HCT116 (cell line): ENCODE measurements around the gene KCNAB2. TPM values are rescaled to one million over a fixed set of nuclear protein-coding genes. Genes with fewer than 3 reads are reported as not detected.
A peak's percentile ranks its signal among the peaks of the same experiment; 100 is the strongest.

ENCODE experiments used
- ATAC-seq: fragments of 200-7000 bp; cut with Tn5 transposase; 2 replicates; pipeline ENCODE4 v1.9.1; 2020; ENCODE audit warnings: mild to moderate bottlenecking, moderate library complexity
- BruUV-seq: library from RNA; stranded (reverse); fragments of 400-500 nt; replicated peaks from 2 replicates; lab custom pipeline; 2021; lab: Mats Ljungman, UMichigan
- CTCF ChIA-PET: fragments of 300-600 bp; sonication (Branson Sonifier 250); formaldehyde crosslinking; loops from one replicate; lab custom pipeline; 2021; ENCODE audit warnings: antibody characterized with exemption; lab: Charles Lee
- POLR2A ChIA-PET: fragments of 300-600, 350-600 bp; sonication (Branson Sonifier 250); formaldehyde crosslinking; loops from one replicate; lab custom pipeline; 2021; ENCODE audit warnings: antibody characterized with exemption; lab: Charles Lee
- RAD21 ChIA-PET, 2 experiments: fragments of 300-600 bp; sonication (Branson Sonifier 250); formaldehyde crosslinking; loops; one replicate each; lab custom pipeline; 2023; ENCODE audit warnings: low total read pairs in 2 of 2; ENCODE audit not compliant: uncharacterized antibody in 2 of 2, unreplicated experiment in 2 of 2, low non-redundant PET in 1 of 2; lab: Charles Lee
- DNase-seq: peaks from one replicate; pipeline ENCODE4 v3.0.0-alpha.2; 2010; ENCODE audit warnings: low read depth, low spot score
- H2AFZ ChIP-seq: fragments of 200-600 bp; shearing (Covaris generic), sonication (generic); 2 replicates; pipeline ENCODE4 v1.6.1; 2017; ENCODE audit warnings: low read depth, mixed run types, mixed read lengths, antibody characterized with exemption, low read length; ENCODE audit not compliant: poor library complexity, severe bottlenecking
- H3K27ac ChIP-seq: 2 replicates; pipeline ENCODE4 v1.5.1; 2012; ENCODE audit warnings: low read depth, low read length
- H3K27me3 ChIP-seq: fragments of 200-600 bp; sonication (generic); 2 replicates; pipeline ENCODE4 v1.6.1; 2016; ENCODE audit warnings: mixed run types, low read length, mixed read lengths; ENCODE audit not compliant: insufficient read depth
- H3K36me3 ChIP-seq, 2 experiments: fragments of 200-500 bp in 1 of 2; fragments of 200-600 bp in 1 of 2; sonication (Bioruptor generic) in 1 of 2; sonication (generic) in 1 of 2; 2 replicates each; pipeline versions ENCODE4 v1.5.1 to v1.6.1; 2014 to 2016; ENCODE audit warnings: low read length in 2 of 2, inconsistent platforms in 1 of 2, mixed read lengths in 1 of 2, mixed run types in 1 of 2; ENCODE audit not compliant: insufficient read depth in 2 of 2, control insufficient read depth in 1 of 2
- H3K4me1 ChIP-seq, 2 experiments: fragments of 200-600 bp in 1 of 2; sonication (generic) in 1 of 2; 2 replicates each; pipeline versions ENCODE4 v1.5.1 to v1.6.1; 2012 to 2017; ENCODE audit warnings: low read length in 2 of 2, inconsistent platforms in 1 of 2, mild to moderate bottlenecking in 1 of 2, mixed read lengths in 1 of 2, mixed run types in 1 of 2, moderate library complexity in 1 of 2; ENCODE audit not compliant: insufficient read depth in 2 of 2, control insufficient read depth in 1 of 2
- H3K4me2 ChIP-seq: fragments of 200-600 bp; sonication (generic); 2 replicates; pipeline ENCODE4 v1.6.1; 2017; ENCODE audit warnings: mixed run types, low read length, mixed read lengths
- H3K4me3 ChIP-seq, 2 experiments: fragments of 200-600 bp in 1 of 2; sonication (generic) in 1 of 2; replicated peaks in 1 of 2; 2 replicates each; pipeline ENCODE4 v1.5.1; 2011 to 2016; ENCODE audit warnings: low read length in 2 of 2, control low read depth in 1 of 2, low read depth in 1 of 2, mild to moderate bottlenecking in 1 of 2, mixed read lengths in 1 of 2, mixed run types in 1 of 2
- H3K79me2 ChIP-seq: fragments of 200-600 bp; sonication (generic); 2 replicates; pipeline ENCODE4 v1.6.1; 2017; ENCODE audit warnings: mild to moderate bottlenecking, mixed run types, low read length, moderate library complexity, mixed read lengths; ENCODE audit not compliant: insufficient read depth
- H3K9ac ChIP-seq: fragments of 200-600 bp; sonication (generic); 2 replicates; pipeline ENCODE4 v1.6.1; 2016; ENCODE audit warnings: low read length, mixed read lengths
- H3K9me2 ChIP-seq: fragments of 200-600 bp; sonication (generic), shearing (Covaris generic); 2 replicates; pipeline ENCODE4 v1.6.1; 2017; ENCODE audit warnings: mixed run types, mild to moderate bottlenecking, moderate library complexity; ENCODE audit not compliant: insufficient read depth
- H3K9me3 ChIP-seq, 2 experiments: fragments of 200-500 bp in 1 of 2; fragments of 200-600 bp in 1 of 2; sonication (Bioruptor generic) in 1 of 2; sonication (generic) in 1 of 2; 2 replicates each; pipeline ENCODE4 v1.6.1; 2014 to 2017; ENCODE audit warnings: low read length in 2 of 2, mixed read lengths in 2 of 2, inconsistent platforms in 1 of 2, low read depth in 1 of 2, mild to moderate bottlenecking in 1 of 2, mixed run types in 1 of 2, moderate library complexity in 1 of 2; ENCODE audit not compliant: control insufficient read depth in 1 of 2, insufficient read depth in 1 of 2
- H4K20me1 ChIP-seq: fragments of 200-600 bp; sonication (generic), shearing (Covaris generic); 2 replicates; pipeline ENCODE4 v1.6.1; 2017; ENCODE audit warnings: mixed run types, mild to moderate bottlenecking, moderate library complexity; ENCODE audit not compliant: insufficient read depth
- CBX3 ChIP-seq: IDR thresholded peaks from 2 replicates; pipeline ENCODE4 v1.6.1; 2012; ENCODE audit warnings: low read depth
- EGR1 ChIP-seq: IDR thresholded peaks from 2 replicates; pipeline ENCODE4 v1.6.1; 2012; ENCODE audit warnings: low read depth
- ELF1 ChIP-seq: IDR thresholded peaks from 2 replicates; pipeline ENCODE4 v1.6.1; 2012; ENCODE audit warnings: low read depth, borderline replicate concordance
- EZH2phosphoT487 ChIP-seq: fragments of 200-600 bp; IDR thresholded peaks from 2 replicates; pipeline ENCODE4 v1.6.1; 2018; ENCODE audit warnings: antibody characterized with exemption, borderline replicate concordance
- FOSL1 ChIP-seq: IDR thresholded peaks from 2 replicates; pipeline ENCODE4 v1.6.1; 2012; ENCODE audit warnings: low read depth
- POLR2A ChIP-seq: IDR thresholded peaks from 2 replicates; pipeline ENCODE4 v1.7.0; 2011; ENCODE audit warnings: borderline replicate concordance; ENCODE audit not compliant: insufficient read depth, insufficient read length; ENCODE audit errors: extremely low read depth
- POLR2AphosphoS5 ChIP-seq: IDR thresholded peaks from 2 replicates; pipeline ENCODE4 v1.6.1; 2011; ENCODE audit warnings: mild to moderate bottlenecking, low read depth, low read length, moderate library complexity
- RAD21 ChIP-seq: IDR thresholded peaks from 2 replicates; pipeline ENCODE4 v1.6.1; 2012; ENCODE audit warnings: low read depth, mild to moderate bottlenecking
- SIN3A ChIP-seq: IDR thresholded peaks from 2 replicates; pipeline ENCODE4 v1.6.1; 2012; ENCODE audit warnings: low read depth
- SP1 ChIP-seq: IDR thresholded peaks from 2 replicates; pipeline ENCODE4 v1.6.1; 2012; ENCODE audit warnings: low read depth
- SRF ChIP-seq: IDR thresholded peaks from 2 replicates; pipeline ENCODE4 v1.6.1; 2012; ENCODE audit warnings: low read depth
- TCF7L2 ChIP-seq: IDR thresholded peaks from 2 replicates; pipeline ENCODE4 v1.7.0; 2011; ENCODE audit warnings: borderline replicate concordance, inconsistent platforms; ENCODE audit not compliant: insufficient read depth, insufficient read length; ENCODE audit errors: extremely low read depth
- YY1 ChIP-seq: IDR thresholded peaks from 2 replicates; pipeline ENCODE4 v1.6.1; 2011; ENCODE audit warnings: low read length, low read depth, moderate library complexity, mild to moderate bottlenecking; ENCODE audit not compliant: insufficient replicate concordance; ENCODE audit errors: extremely low read depth
- ZFX ChIP-seq: fragments of 450-650 bp; IDR thresholded peaks from 2 replicates; pipeline ENCODE4 v1.6.1; 2017
- intact Hi-C: fragments of 100-400 bp; cut with micrococcal nuclease; formaldehyde crosslinking; loops from 2 replicates; pipeline ENCODE4 v1.10.0; 2022
- total RNA-seq: library from RNA; stranded (reverse); gene quantifications from one replicate; pipeline ENCODE4 v1.2.1, GENCODE V29; 2021; ENCODE audit not compliant: unreplicated experiment
- TF ChIP-seq, protein P1 (sequence below): IDR thresholded peaks from 2 replicates; pipeline ENCODE4 v1.6.1; 2012
- TF ChIP-seq, protein P2 (sequence below): IDR thresholded peaks from 2 replicates; pipeline ENCODE4 v1.6.1; 2012; ENCODE audit warnings: low read depth

The KCNAB2 gene
- total RNA-seq, 1 experiment from 2014 or later = 18.1 TPM

DNA sequence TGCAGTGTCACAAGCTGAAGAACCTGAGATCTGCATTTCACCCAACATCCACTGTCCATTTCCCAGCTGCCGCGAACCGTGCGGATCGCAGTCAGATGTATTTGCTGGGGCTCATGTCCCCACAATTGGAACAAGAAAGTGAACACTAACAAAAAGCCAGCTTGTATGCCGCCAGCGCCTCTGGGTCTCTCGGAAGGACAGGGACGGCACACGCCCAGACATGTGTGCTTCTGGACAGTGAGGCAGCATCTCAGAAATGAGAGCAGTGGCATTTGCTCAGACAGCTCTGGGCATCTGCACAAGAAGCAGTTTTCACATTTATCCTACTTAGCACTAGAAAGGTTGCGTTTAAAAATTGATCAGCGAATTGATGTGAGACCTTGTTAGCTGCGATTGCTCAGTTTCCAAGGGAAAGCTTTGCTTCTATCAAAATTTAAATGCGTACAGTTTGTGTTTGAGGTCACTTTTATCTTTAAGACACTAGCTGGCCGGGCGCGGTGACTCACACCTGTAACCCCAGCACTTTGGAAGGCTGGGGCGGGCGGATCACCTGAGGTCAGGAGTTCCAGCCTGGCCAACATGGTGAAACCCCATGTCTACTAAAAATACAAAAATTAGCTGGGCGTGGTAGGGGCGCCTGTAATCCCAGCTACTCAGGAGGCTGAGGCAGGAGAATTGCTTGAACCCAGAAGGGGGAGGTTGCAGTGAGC is 28.7 kb downstream of the KCNAB2 start:
- BruUV-seq = no TSS peak
- no peak overlapping the region for H3K9ac ChIP-seq

DNA sequence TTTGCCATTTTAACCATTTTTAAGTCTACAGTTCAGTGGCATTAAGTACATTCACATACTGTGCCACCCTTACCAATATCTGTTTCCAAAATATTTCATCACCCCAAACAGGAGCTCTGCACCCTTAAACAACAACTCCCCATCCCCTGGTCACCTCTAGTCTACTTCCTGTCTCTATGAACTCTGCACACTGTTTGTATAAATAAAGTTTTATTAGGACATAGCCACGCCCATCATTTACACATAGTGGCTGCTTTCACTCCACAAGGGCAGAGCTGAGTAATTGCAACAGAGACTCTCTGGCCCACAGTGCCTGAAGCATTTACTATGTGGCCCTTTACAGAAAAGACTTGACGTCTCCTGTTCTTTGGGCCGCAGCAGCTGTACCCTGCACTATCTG is 30.1 kb downstream of the KCNAB2 start:
- TSS peak; percentile 42 for BruUV-seq

More for the DNA sequence above, 28.7 kb downstream of the KCNAB2 start:
- H3K79me2 ChIP-seq = no peaks in the 10 kb centered on the region
- intact Hi-C loops = no loop called here
- H3K9me2 ChIP-seq = no peaks in the 10 kb centered on the region
- no peaks in the 10 kb centered on the region for H3K27me3 ChIP-seq
- DNase-seq (no peak), ATAC-seq (peak; percentile 33; the same call in 1 of the 2 replicates)
- no peak overlapping the region for H3K4me3 ChIP-seq
- no peaks in the 10 kb centered on the region for H3K9me3 ChIP-seq
- POLR2A ChIA-PET = no interaction called here
- TF ChIP-seq, protein P1, sequence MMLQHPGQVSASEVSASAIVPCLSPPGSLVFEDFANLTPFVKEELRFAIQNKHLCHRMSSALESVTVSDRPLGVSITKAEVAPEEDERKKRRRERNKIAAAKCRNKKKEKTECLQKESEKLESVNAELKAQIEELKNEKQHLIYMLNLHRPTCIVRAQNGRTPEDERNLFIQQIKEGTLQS = no peak
- TF ChIP-seq FOSL1 (no peak), ZFX (no peak), EGR1 (no peak)
- H3K4me2 ChIP-seq = peak overlapping the region; percentile 39
- no peaks in the 10 kb centered on the region for H3K36me3 ChIP-seq
- RAD21 ChIA-PET = no interaction called here
- H3K27ac ChIP-seq = no peak overlapping the region; the same call in 1 of the 2 replicates
- H2AFZ ChIP-seq = no peak overlapping the region
- peaks cover 11 to 18% of the 10 kb centered on the region in 2 experiments for H3K4me1 ChIP-seq
- CTCF ChIA-PET = interaction anchor here (0.9 kb wide), 1 partner anchor 31 kb away, joined by 3 read pairs; no protein-coding TSS in a partner anchor
- no peaks in the 10 kb centered on the region for H4K20me1 ChIP-seq

More for the DNA sequence above, 30.1 kb downstream of the KCNAB2 start:
- no peaks in the 10 kb centered on the region for H3K9me3 ChIP-seq
- ATAC-seq (peak; percentile 35; the same call in 1 of the 2 replicates), DNase-seq (no peak)
- H2AFZ ChIP-seq = no peak overlapping the region
- H4K20me1 ChIP-seq = no peaks in the 10 kb centered on the region
- H3K4me1 ChIP-seq = peaks cover 11 to 18% of the 10 kb centered on the region in 2 experiments
- no peak overlapping the region for H3K4me2 ChIP-seq
- TF ChIP-seq POLR2AphosphoS5 = no peak
- TF ChIP-seq SRF = no peak
- TF ChIP-seq POLR2A = no peak
- no peak for TF ChIP-seq RAD21
- TF ChIP-seq SP1 = no peak
- no peak for TF ChIP-seq EZH2phosphoT487
- TF ChIP-seq TCF7L2 = no peak
- TF ChIP-seq, protein P2, sequence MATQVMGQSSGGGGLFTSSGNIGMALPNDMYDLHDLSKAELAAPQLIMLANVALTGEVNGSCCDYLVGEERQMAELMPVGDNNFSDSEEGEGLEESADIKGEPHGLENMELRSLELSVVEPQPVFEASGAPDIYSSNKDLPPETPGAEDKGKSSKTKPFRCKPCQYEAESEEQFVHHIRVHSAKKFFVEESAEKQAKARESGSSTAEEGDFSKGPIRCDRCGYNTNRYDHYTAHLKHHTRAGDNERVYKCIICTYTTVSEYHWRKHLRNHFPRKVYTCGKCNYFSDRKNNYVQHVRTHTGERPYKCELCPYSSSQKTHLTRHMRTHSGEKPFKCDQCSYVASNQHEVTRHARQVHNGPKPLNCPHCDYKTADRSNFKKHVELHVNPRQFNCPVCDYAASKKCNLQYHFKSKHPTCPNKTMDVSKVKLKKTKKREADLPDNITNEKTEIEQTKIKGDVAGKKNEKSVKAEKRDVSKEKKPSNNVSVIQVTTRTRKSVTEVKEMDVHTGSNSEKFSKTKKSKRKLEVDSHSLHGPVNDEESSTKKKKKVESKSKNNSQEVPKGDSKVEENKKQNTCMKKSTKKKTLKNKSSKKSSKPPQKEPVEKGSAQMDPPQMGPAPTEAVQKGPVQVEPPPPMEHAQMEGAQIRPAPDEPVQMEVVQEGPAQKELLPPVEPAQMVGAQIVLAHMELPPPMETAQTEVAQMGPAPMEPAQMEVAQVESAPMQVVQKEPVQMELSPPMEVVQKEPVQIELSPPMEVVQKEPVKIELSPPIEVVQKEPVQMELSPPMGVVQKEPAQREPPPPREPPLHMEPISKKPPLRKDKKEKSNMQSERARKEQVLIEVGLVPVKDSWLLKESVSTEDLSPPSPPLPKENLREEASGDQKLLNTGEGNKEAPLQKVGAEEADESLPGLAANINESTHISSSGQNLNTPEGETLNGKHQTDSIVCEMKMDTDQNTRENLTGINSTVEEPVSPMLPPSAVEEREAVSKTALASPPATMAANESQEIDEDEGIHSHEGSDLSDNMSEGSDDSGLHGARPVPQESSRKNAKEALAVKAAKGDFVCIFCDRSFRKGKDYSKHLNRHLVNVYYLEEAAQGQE = no peak
- TF ChIP-seq ELF1 = no peak
- no peak for TF ChIP-seq FOSL1
- no peak for TF ChIP-seq YY1
- no peak for TF ChIP-seq EGR1
- TF ChIP-seq SIN3A = no peak
- no peak for TF ChIP-seq CBX3
- ChIA-PET CTCF (no interaction called here), POLR2A (no interaction called here), RAD21 (no interaction called here)
- intact Hi-C loops = no loop called here
- H3K36me3 ChIP-seq = no peaks in the 10 kb centered on the region
- H3K27ac ChIP-seq = no peak overlapping the region
- H3K9me2 ChIP-seq = no peaks in the 10 kb centered on the region
- H3K27me3 ChIP-seq = no peaks in the 10 kb centered on the region
- no peak overlapping the region for H3K9ac ChIP-seq
- H3K79me2 ChIP-seq = no peaks in the 10 kb centered on the region
- H3K4me3 ChIP-seq = no peak overlapping the region
